Suprapubic skin (tissue), 4 donors: Measurements from ENCODE around the gene KIF3B. TPM values are rescaled to one million over a fixed set of nuclear protein-coding genes. Genes with fewer than 3 reads are reported as not detected.

Experiments
- DNase-seq, 2 donors: peaks; one replicate each; pipeline ENCODE4 v3.0.0-alpha.2; 2019; ENCODE audit warnings: low spot score in 2 of 2
- H3K27ac ChIP-seq: fragments of 200-600 bp; sonication (generic); one replicate; pipeline ENCODE4 v1.5.1; 2019
- H3K27me3 ChIP-seq: fragments of 200-600 bp; sonication (generic); one replicate; pipeline ENCODE4 v1.5.1; 2019
- H3K36me3 ChIP-seq: fragments of 200-600 bp; sonication (generic); one replicate; pipeline ENCODE4 v1.5.1; 2019
- H3K4me1 ChIP-seq: fragments of 200-600 bp; sonication (generic); one replicate; pipeline ENCODE4 v1.5.1; 2019
- H3K4me3 ChIP-seq: fragments of 200-600 bp; sonication (generic); one replicate; pipeline ENCODE4 v1.5.1; 2019; ENCODE audit warnings: mild to moderate bottlenecking
- H3K9me3 ChIP-seq: fragments of 200-600 bp; sonication (generic); one replicate; pipeline ENCODE4 v1.5.1; 2019
- CTCF ChIP-seq, 2 donors: fragments of 200-600 bp in 1 of 2; fragments of 450-650 bp in 1 of 2; sonication (generic) in 1 of 2; IDR thresholded peaks; one replicate each; pipeline ENCODE4 v1.5.1; 2016 to 2019; ENCODE audit warnings: antibody characterized with exemption in 2 of 2, mild to moderate bottlenecking in 1 of 2, moderate library complexity in 1 of 2
- EP300 ChIP-seq: sonication (generic); formaldehyde crosslinking; IDR thresholded peaks from one replicate; pipeline ENCODE4 v1.6.1; 2017; ENCODE audit warnings: antibody characterized with exemption
- POLR2A ChIP-seq, 2 donors: fragments of 450-650 bp; IDR thresholded peaks; one replicate each; pipeline ENCODE4 v1.6.1; 2017; ENCODE audit warnings: antibody characterized with exemption in 2 of 2, mild to moderate bottlenecking in 2 of 2, moderate library complexity in 2 of 2
- POLR2AphosphoS5 ChIP-seq, 3 donors: sonication (generic); formaldehyde crosslinking; IDR thresholded peaks; one replicate each; pipeline ENCODE4 v1.6.1; 2017; ENCODE audit warnings: antibody characterized with exemption in 3 of 3
- WGBS: methylation state at CpG from one replicate; pipeline ENCODE4 v1.1.5; 2018; 5-methylcytosine and 5-hydroxymethylcytosine counted together
- total RNA-seq, 4 donors: library from RNA; depleted of rRNA; stranded (reverse); fragments of >200 nt; gene quantifications; one replicate each; pipeline ENCODE4 v1.1.0, GENCODE V29; 2016

Gene KIF3B
- total RNA-seq, 4 donors from 2014 or later: 12.7 to 17.3 (median 14.9) TPM

DNA sequence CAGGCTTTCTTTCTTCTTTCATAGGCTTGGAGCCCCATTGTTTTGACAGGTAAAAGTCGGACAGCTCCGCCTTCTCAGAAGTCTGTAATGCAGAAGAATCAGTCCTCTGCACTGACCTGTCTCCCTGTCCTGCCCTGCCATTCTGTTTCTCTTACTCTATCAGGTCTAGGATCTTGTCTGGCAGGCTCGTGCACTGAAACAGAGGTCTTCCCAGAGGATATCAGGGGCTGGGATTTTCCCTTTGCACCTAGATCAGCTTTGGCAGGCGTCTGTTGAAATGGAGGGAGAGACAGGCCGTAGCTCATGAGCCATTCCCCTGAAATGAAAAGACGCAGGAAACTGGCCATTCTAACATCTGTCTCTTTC is 25.0 kb downstream of the KIF3B start:
- no peak for TF ChIP-seq EP300
- TF ChIP-seq POLR2AphosphoS5 (IDR thresholded peaks at IDR 0.05): no peak
- TF ChIP-seq POLR2A (IDR thresholded peaks at IDR 0.05): no peak
- TF ChIP-seq CTCF (IDR thresholded peaks at IDR 0.05): no peak
- Histone ChIP-seq H3K27me3 (no peaks in the 10 kb centered on the region), H3K36me3 (no peaks in the 10 kb centered on the region), H3K27ac (no peak overlapping the region), H3K4me3 (no peak overlapping the region), H3K9me3 (no peaks in the 10 kb centered on the region), H3K4me1 (no peaks in the 10 kb centered on the region)
- 74% methylated on average over 6 of the region's 6 CpGs for WGBS
- no peak for DNase-seq

GRCh38 chr20:32304131-32304746 is 26.8 kb downstream of the KIF3B start:
- no peak overlapping the region for H3K27ac ChIP-seq
- no peak for DNase-seq
- no peaks in the 10 kb centered on the region for H3K27me3 ChIP-seq
- WGBS: 69% methylated on average over 2 of the region's 2 CpGs
- H3K4me1 ChIP-seq: no peaks in the 10 kb centered on the region
- H3K4me3 ChIP-seq: no peak overlapping the region
- no peak for TF ChIP-seq POLR2A (IDR thresholded peaks at IDR 0.05)
- no peak for TF ChIP-seq POLR2AphosphoS5 (IDR thresholded peaks at IDR 0.05)
- TF ChIP-seq EP300: no peak
- no peak for TF ChIP-seq CTCF (IDR thresholded peaks at IDR 0.05)
- H3K36me3 ChIP-seq: no peaks in the 10 kb centered on the region
- H3K9me3 ChIP-seq: no peaks in the 10 kb centered on the region

DNA sequence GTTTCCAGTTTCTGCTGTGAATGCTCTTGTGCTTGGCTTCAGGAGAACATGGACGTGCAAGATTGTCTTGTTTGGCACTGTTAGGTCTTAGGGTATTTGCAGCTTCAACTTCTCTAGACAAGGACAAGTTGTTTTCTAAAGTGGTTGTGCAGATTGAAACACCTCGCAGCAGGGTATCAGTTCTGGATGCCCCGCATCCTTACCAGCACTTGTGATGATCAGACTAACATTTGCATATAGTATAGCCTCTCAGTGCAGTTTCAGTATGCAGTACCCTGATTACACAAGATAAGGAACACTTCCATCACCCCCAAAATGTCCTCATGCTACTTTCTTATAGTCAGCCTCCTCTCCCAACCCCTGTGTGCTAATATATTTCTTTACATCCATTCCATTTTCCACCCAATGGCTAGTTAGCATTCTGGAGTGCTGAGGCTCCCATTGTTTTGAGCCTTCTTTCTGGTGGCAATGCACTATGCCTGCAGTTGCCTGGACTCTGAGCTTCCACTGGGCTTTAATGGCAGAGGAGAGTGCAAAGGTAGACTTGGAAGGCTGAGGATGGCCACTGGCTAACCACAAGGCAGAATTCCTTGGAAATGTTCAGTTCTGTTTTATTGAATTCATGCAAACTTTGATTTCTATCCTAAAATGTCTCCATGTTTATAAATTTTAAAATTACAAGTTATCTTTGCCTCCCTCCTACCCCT is 35.4 kb downstream of the KIF3B start:
- Histone ChIP-seq H3K4me3 (no peak overlapping the region), H3K36me3 (peaks cover 46% of the 10 kb centered on the region), H3K27me3 (no peaks in the 10 kb centered on the region), H3K27ac (no peak overlapping the region), H3K9me3 (no peaks in the 10 kb centered on the region), H3K4me1 (no peaks in the 10 kb centered on the region)
- TF ChIP-seq POLR2A (IDR thresholded peaks at IDR 0.05) (no peak), POLR2AphosphoS5 (IDR thresholded peaks at IDR 0.05) (no peak), CTCF (IDR thresholded peaks at IDR 0.05) (no peak), EP300 (no peak)
- 91% methylated on average over 2 of the region's 3 CpGs for WGBS
- DNase-seq: no peak

DNA sequence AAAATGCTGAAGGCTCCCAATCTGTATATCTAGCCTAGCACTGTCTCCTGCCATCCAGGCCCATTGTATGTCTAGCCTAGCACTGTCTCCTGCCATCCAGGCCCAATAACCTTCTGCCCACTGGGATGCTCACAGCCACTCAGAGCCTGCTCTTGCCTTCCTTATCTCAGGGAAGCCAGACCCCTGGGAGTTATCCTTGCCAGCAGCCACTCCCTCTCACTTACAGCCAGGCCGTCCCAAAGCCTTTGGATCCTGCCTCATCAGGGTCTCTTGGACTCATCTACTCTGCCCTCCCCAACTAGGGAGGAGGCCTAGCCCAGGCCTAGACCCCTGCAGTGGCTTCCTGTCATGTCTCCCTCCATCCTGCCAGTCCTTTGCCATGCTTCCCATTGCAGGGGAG is 37.3 kb downstream of the KIF3B start:
- H3K36me3 ChIP-seq: peaks cover 59% of the 10 kb centered on the region
- DNase-seq: no peak
- H3K27me3 ChIP-seq: no peaks in the 10 kb centered on the region
- no peak overlapping the region for H3K27ac ChIP-seq
- TF ChIP-seq CTCF (IDR thresholded peaks at IDR 0.05): no peak
- TF ChIP-seq POLR2AphosphoS5 (IDR thresholded peaks at IDR 0.05): no peak
- no peak for TF ChIP-seq POLR2A (IDR thresholded peaks at IDR 0.05)
- no peak for TF ChIP-seq EP300
- 73% methylated on average over 1 of the region's 1 CpG for WGBS
- H3K4me3 ChIP-seq: no peak overlapping the region
- no peaks in the 10 kb centered on the region for H3K9me3 ChIP-seq
- H3K4me1 ChIP-seq: no peaks in the 10 kb centered on the region

- no peaks in the 10 kb centered on the region for H3K27me3 ChIP-seq
- no peaks in the 10 kb centered on the region for H3K4me1 ChIP-seq
- no peak overlapping the region for H3K27ac ChIP-seq
- H3K36me3 ChIP-seq: peaks cover 53% of the 10 kb centered on the region
- H3K4me3 ChIP-seq: no peak overlapping the region
- H3K9me3 ChIP-seq: no peaks in the 10 kb centered on the region
- WGBS: 92% methylated on average over 3 of the region's 3 CpGs
- no peak for DNase-seq
- TF ChIP-seq POLR2A (IDR thresholded peaks at IDR 0.05) (no peak), POLR2AphosphoS5 (IDR thresholded peaks at IDR 0.05) (no peak), EP300 (no peak), CTCF (IDR thresholded peaks at IDR 0.05) (no peak)
Measured at GRCh38 chr20:32315399-32315798, 37.9 kb downstream of the KIF3B start.
